Astrocyte (in vitro differentiated cells and primary cell): ENCODE results near the gene ASB3.

Source experiments
- EZH2 ChIP-seq: IDR thresholded peaks from 2 replicates; pipeline ENCODE4 v1.6.1; 2012; ENCODE audit warnings: mild to moderate bottlenecking, low read length, inconsistent platforms; ENCODE audit not compliant: insufficient read depth
- TF ChIP-seq, protein P1 (sequence below): IDR thresholded peaks from 2 replicates; pipeline ENCODE4 v1.5.1; 2011; ENCODE audit warnings: low read depth, mild to moderate bottlenecking, inconsistent platforms, low read length, moderate library complexity; ENCODE audit not compliant: insufficient read depth

DNA sequence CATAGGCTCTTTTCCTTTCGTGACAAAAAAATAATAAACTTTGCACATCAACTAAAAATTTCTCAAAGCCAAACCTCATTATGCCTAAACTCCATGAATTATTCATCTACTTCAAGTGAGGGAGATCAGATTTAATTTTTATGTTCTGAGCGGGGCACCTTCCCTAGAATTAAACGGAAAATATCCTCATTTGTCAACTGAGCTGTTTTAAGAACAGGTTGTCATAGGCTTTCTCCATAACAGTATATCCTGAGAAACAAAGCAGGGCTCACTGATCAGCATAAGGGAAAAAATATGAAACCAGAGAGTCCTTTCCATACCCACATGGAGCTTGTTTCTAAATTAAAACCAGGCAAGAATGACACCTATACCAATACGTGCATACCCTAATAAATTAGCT is 150.6 kb downstream of the ASB3 start:
- TF ChIP-seq, protein P1, sequence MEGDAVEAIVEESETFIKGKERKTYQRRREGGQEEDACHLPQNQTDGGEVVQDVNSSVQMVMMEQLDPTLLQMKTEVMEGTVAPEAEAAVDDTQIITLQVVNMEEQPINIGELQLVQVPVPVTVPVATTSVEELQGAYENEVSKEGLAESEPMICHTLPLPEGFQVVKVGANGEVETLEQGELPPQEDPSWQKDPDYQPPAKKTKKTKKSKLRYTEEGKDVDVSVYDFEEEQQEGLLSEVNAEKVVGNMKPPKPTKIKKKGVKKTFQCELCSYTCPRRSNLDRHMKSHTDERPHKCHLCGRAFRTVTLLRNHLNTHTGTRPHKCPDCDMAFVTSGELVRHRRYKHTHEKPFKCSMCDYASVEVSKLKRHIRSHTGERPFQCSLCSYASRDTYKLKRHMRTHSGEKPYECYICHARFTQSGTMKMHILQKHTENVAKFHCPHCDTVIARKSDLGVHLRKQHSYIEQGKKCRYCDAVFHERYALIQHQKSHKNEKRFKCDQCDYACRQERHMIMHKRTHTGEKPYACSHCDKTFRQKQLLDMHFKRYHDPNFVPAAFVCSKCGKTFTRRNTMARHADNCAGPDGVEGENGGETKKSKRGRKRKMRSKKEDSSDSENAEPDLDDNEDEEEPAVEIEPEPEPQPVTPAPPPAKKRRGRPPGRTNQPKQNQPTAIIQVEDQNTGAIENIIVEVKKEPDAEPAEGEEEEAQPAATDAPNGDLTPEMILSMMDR = no peak
- TF ChIP-seq EZH2 = no peak
